ENCODE data around the gene LDLRAD2.

LDLRAD2 gene

DNA sequence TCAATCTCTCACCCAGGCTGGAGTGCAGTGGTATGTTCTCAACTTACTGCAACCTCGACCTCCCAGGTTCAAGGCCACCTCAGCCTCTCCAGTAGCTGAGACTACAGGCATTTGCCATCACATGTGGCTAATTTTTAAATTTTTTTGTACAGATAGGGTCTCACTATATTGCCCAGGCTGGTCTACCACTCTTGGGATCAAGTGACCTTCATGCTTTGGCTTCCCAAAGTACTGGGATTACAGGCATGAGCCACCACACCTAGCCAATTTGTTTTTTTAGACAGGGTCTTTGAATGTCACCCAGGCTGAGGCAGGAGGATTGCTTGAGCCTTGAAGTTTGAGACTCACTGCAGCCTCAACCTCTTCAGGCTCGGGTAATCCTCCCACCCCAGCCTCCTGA lies 19.0 kb upstream of the LDLRAD2 start:
- TF ChIP-seq TAF1 (IDR thresholded peaks at IDR 0.05; ENCODE audit: borderline replicate concordance, low read depth, low read length) (no peak), POLR2AphosphoS5 (IDR thresholded peaks at IDR 0.05; ENCODE audit: low read depth, low read length) (no peak), POLR2A (IDR thresholded peaks at IDR 0.05; ENCODE audit: low read depth, low read length) (no peak)
- FAIRE-seq (no peak), DNase-seq (ENCODE audit: insufficient read length) (no peak)

DNA sequence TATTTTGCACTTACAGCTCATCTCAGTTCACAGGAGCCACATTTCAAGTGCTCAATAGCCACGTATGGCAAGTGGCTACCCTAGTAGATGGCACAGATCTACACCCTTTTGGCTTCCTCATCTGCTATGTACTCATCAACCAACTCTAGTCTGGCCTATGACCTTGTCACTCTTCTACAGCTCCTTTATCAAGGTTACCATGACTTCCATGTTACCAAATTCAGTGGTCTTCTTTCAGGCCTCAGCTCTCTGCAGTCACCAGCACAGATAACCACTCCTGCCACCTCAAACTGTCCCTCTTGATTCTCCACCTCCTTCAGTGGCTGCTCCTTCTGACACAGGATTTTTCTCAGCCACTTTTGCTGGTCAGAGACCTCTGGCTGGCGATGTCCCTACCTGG lies 17.4 kb upstream of the LDLRAD2 start:
- TF ChIP-seq POLR2A (IDR thresholded peaks at IDR 0.05; ENCODE audit: low read depth, low read length) (no peak), POLR2AphosphoS5 (IDR thresholded peaks at IDR 0.05; ENCODE audit: low read depth, low read length) (no peak), TAF1 (IDR thresholded peaks at IDR 0.05; ENCODE audit: borderline replicate concordance, low read depth, low read length) (no peak)
- FAIRE-seq: no peak
- no peak for DNase-seq (ENCODE audit: insufficient read length)

DNA sequence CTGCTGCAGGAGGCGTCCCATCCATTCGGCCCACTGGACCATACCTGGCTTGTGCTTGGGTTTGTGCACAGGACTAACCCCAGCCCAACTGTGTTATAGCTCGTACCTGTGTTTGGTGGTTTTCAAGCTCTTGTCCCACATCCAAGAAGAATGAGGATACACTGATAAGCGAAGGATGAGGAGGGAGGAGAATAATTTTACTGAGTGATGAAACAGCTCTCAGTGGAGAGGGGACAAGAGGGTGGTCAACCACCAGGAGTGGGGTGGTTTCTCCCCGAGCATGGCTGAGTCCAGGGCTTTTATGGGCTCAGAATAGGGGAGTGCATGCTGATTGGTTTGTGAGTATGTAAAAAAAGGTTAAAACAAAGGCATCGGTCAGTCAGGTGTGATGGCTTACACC lies 17.0 kb upstream of the LDLRAD2 start:
- no peak for DNase-seq (ENCODE audit: insufficient read length)
- FAIRE-seq: no peak
- no peak for TF ChIP-seq POLR2A (IDR thresholded peaks at IDR 0.05; ENCODE audit: low read depth, low read length)
- TF ChIP-seq TAF1 (IDR thresholded peaks at IDR 0.05; ENCODE audit: borderline replicate concordance, low read depth, low read length): no peak
- no peak for TF ChIP-seq POLR2AphosphoS5 (IDR thresholded peaks at IDR 0.05; ENCODE audit: low read depth, low read length)

DNA sequence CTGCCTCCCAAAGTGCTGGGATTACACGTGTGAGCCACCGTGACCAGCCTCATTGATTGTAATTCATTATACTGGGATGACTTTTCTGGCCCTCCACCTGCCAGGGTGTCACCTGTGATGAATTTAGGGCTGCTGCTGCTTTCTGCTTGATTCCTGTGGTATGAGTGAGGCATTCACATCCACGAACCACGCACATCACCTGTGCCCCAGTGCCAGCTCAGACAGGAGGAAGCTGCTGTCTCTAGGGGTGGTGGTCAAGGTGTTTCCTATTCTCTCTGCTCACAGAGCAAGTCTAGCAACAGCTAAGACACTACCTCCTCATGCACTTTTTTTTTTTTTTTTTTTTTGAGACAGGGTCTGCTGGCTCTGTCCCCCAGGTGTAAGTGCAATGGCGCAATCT lies 12.3 kb upstream of the LDLRAD2 start:
- DNase-seq (ENCODE audit: insufficient read length) (no peak), FAIRE-seq (no peak)
- TF ChIP-seq POLR2A (IDR thresholded peaks at IDR 0.05; ENCODE audit: low read depth, low read length) (no peak), TAF1 (IDR thresholded peaks at IDR 0.05; ENCODE audit: borderline replicate concordance, low read depth, low read length) (no peak), POLR2AphosphoS5 (IDR thresholded peaks at IDR 0.05; ENCODE audit: low read depth, low read length) (no peak)

DNA sequence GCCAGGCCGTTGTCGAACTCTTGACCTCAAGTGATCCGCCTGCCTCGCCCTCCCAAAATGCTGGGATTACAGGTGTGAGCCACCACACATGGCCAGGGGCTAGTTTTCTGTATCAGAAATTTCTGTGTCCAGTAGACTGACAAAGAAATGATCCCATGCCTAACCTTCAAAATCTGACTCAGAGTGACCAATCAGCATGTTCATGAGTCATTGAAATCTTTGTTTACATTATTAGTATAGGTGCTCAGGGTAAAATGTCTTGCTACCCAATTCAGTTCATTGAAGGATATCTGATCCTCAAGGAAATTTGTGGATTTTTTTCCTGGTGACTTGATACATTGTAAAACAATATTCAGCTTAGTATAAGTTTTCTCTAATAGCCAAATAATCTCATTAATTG lies 11.0 kb upstream of the LDLRAD2 start:
- no peak for DNase-seq (ENCODE audit: insufficient read length)
- TF ChIP-seq TAF1 (IDR thresholded peaks at IDR 0.05; ENCODE audit: borderline replicate concordance, low read depth, low read length) (no peak), POLR2AphosphoS5 (IDR thresholded peaks at IDR 0.05; ENCODE audit: low read depth, low read length) (no peak), POLR2A (IDR thresholded peaks at IDR 0.05; ENCODE audit: low read depth, low read length) (no peak)
- no peak for FAIRE-seq

DNA sequence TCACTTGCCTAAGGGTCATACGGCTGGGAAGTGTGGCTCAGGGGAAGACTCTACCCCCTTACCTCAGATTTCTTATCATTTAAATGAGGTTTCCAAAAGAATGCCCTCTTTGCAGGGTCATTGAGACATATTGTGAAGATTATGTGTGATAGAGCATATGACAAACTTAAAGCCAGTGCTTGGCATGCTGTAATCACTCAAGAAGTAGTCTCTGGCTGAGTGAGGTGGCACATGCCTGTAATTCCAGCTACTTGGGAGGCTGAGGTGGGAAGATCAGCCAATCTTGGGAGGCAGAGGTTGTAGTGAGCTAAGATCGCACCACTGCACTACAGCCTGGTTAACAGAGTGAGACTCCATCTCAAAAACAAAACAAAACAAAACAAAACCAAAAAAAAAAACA lies 7.5 kb upstream of the LDLRAD2 start:
- no peak for FAIRE-seq
- DNase-seq (ENCODE audit: insufficient read length): no peak
- TF ChIP-seq POLR2AphosphoS5 (IDR thresholded peaks at IDR 0.05; ENCODE audit: low read depth, low read length): no peak
- no peak for TF ChIP-seq TAF1 (IDR thresholded peaks at IDR 0.05; ENCODE audit: borderline replicate concordance, low read depth, low read length)
- TF ChIP-seq POLR2A (IDR thresholded peaks at IDR 0.05; ENCODE audit: low read depth, low read length): no peak

DNA sequence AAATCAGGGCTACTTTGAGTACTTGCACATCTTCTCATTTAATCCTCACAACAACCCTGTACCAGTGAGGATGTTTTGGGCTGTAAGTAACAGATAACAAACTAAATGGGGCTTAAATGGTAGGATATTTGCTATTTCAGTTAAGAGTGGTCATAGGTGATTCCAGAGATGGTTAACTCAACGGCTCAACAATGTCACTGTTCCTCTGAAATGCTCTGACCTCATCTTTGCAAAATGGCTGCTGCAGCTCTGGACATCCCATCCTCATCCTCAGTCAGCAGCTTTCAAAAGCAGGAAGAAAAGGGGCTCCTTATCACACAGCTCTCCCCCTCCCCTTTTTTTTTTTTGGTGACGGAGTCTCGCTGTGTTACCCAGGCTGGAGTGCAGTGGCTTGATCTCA lies 1.5 kb downstream of the LDLRAD2 start:
- FAIRE-seq (no peak), DNase-seq (ENCODE audit: insufficient read length) (no peak)
- no peak for TF ChIP-seq POLR2A (IDR thresholded peaks at IDR 0.05; ENCODE audit: low read depth, low read length)
- TF ChIP-seq POLR2AphosphoS5 (IDR thresholded peaks at IDR 0.05; ENCODE audit: low read depth, low read length): no peak
- TF ChIP-seq TAF1 (IDR thresholded peaks at IDR 0.05; ENCODE audit: borderline replicate concordance, low read depth, low read length): no peak

DNA sequence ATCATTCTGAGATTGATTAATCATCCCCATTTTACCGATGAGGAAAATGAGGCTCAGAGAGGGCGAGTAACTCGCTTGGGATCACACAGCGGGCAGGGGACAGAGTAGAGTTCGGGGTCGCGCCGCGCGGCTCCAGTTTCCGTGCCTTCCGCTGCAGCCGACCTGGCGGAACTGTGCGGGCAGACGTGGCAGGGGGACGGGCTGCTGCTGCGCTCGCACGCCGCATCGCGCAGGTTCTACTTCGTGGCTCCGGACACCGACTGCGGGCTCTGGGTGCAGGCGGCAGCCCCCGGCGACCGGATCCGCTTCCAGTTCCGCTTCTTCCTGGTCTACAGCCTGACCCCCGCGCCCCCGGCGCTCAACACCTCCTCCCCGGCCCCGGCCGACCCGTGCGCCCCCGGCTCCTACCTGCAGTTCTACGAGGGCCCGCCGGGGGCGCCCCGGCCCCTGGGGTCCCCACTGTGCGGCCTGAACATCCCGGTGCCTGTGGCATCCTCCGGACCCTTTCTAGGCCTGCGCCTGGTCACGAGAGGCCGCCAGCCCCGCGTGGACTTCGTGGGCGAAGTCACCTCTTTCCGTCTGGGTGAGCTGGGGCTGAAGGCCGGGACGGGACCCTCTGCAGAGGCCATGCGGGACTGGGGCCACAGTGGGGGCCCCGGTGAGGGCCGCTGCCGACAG lies 2.3 kb downstream of the LDLRAD2 start:
- FAIRE-seq: peak; percentile 30
- peak; percentile 75 for DNase-seq (ENCODE audit: insufficient read length)

DNA sequence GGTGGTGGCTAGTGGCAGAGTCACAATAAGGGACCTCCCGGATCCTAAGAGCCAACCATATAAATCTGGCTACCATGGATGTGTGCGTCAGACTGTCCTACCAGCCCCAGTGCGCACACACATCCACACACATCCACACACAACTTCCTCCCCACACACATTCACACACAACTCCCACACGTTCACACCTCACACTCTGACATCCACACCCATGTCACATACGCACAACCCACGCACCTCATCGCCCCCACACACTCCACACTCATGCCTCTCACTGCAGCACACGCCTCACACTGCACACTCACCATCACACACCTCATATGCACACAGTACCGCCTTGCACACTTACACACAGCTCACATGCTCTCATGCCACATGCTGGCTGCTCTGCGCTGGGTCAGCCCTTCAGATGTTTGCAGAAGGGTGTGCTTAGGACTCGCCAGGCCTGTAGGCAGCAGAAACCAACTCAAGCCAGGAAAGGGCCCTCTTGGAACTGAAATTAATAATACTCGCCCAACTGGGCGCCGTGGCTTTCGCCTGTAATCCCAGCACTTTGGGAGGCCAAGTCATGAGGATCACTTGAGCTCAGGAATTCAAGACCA lies 3.0 kb downstream of the LDLRAD2 start:
- DNase-seq (ENCODE audit: insufficient read length) (no peak), FAIRE-seq (peak; percentile 30)
- TF ChIP-seq POLR2AphosphoS5 (IDR thresholded peaks at IDR 0.05; ENCODE audit: low read depth, low read length): no peak

More for the DNA sequence above, 2.3 kb downstream of the LDLRAD2 start:
- TF ChIP-seq POLR2A (IDR thresholded peaks at IDR 0.05; ENCODE audit: low read depth, low read length) (no peak), POLR2AphosphoS5 (IDR thresholded peaks at IDR 0.05; ENCODE audit: low read depth, low read length) (no peak)

DNA sequence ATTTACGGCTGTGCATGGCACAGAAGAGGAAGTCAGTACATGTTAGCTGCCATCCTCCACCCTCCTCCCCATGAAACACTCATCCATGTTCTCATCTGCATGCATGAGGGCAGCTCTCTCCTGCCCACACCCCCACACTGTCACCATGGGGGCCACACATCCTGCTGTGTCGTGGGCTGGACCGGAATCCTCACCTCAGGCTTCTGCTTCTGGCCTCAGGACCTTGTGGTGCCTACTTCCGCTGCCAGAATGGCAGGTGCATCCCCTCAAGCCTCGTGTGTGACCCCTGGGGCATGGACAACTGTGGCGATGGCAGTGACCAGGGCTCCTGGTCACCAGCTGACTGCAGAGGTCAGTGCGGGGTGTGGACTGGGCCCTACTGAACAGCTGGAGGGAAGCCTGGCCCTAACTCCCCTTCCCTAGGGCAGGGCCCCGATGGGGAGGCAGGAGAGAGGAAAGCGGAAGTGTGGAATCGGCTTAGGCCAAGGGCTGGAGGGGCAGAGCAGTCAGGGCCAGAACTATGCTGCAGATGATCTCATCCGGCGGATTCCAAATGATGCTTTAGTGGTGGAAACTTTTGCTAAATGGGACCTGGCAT lies 3.8 kb downstream of the LDLRAD2 start:
- TF ChIP-seq TAF1 (IDR thresholded peaks at IDR 0.05; ENCODE audit: borderline replicate concordance, low read depth, low read length) (no peak), POLR2A (IDR thresholded peaks at IDR 0.05; ENCODE audit: low read depth, low read length) (no peak)
- DNase-seq (ENCODE audit: insufficient read length) (no peak), FAIRE-seq (no peak)

DNA sequence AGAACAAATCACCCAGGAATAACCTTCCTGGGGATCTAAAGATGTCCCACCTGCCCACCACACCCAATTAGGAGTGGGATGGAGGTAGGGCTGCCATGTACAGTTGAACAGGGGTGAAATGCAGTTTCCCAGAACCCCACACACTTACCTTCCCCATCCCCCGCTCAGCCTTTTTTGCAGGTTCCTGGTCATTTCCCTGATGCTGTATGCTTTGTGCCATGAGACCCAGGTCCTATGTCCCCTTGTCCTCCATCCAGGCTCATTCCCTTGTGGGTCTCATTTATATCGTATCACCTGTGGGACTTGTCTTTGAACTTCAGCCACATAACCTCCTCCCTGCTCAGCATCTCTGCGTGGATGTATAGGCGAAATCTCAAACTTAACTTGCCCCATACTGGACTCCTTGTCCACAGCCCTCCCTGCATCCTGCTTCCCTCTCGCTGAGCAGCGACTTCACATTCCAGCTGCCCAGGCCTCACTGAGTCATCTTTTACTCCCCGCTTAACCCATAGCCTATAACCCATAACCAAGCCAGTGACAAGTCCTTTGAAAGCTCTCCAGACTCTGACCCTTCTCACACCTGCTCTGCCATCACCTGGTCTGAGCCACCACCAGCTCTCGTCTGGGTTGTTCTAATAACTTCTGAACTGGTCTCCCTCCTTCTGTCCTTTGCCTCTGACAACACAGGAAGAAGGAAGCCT lies 4.7 kb downstream of the LDLRAD2 start:
- FAIRE-seq (no peak), DNase-seq (ENCODE audit: insufficient read length) (no peak)
- TF ChIP-seq POLR2AphosphoS5 (IDR thresholded peaks at IDR 0.05; ENCODE audit: low read depth, low read length) (no peak), POLR2A (IDR thresholded peaks at IDR 0.05; ENCODE audit: low read depth, low read length) (no peak), TAF1 (IDR thresholded peaks at IDR 0.05; ENCODE audit: borderline replicate concordance, low read depth, low read length) (no peak)

DNA sequence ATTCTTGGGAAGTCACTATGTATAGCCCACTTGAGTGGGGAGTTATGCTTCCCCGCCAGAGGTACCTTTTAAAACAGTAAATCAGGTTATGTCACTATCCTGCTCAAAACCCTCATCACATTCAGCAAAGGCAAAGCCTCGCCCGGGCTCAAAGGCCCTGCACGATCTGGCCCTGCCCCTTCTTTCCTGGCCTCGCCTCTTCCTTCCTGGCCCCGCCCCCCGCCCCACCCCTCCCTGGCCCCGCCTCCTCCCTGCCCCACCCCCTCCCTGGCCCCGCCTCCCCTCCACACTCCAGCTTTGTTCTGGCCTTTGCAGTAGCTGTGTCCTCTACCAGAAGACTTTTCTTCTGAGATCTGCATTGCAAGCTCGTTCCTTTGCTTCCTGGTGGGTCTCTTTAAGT lies 6.6 kb downstream of the LDLRAD2 start:
- no peak for TF ChIP-seq POLR2A (IDR thresholded peaks at IDR 0.05; ENCODE audit: low read depth, low read length)
- peak; percentile 75 for DNase-seq (ENCODE audit: insufficient read length)
- FAIRE-seq: no peak
